Colonic mucosa (tissue), 4 donors: ENCODE results near the gene SLC17A8. TPM values are rescaled to one million over a fixed set of nuclear protein-coding genes. Genes with fewer than 3 reads are reported as not detected.
A peak's percentile ranks its signal among the peaks of the same experiment; 100 is the strongest.

Source experiments
- DNase-seq: peaks from one replicate; pipeline ENCODE4 v3.0.0-alpha.2; 2020
- H3K27ac ChIP-seq: fragments of 200-600 bp; one replicate; pipeline ENCODE4 v1.8.0; 2021
- H3K27me3 ChIP-seq: fragments of 200-600 bp; one replicate; pipeline ENCODE4 v1.8.0; 2021
- H3K36me3 ChIP-seq: fragments of 200-600 bp; one replicate; pipeline ENCODE4 v1.8.0; 2021
- H3K4me1 ChIP-seq: fragments of 200-600 bp; one replicate; pipeline ENCODE4 v1.8.0; 2021; ENCODE audit warnings: mild to moderate bottlenecking
- H3K4me3 ChIP-seq: fragments of 200-600 bp; one replicate; pipeline ENCODE4 v1.8.0; 2021
- H3K9ac ChIP-seq, 2 donors: one replicate each; pipeline ENCODE4 v1.7.0; 2013; ENCODE audit warnings: control low read depth in 2 of 2, low read depth in 2 of 2, low read length in 2 of 2
- H3K9me3 ChIP-seq: fragments of 200-600 bp; one replicate; pipeline ENCODE4 v1.8.0; 2021
- intact Hi-C: fragments of 100-400 bp; cut with DNase I; formaldehyde crosslinking; loops from one replicate; pipeline ENCODE4 v1.14.1; 2022
- total RNA-seq, 2 donors: library from RNA; stranded (reverse); fragmentation: NEBNext Ultra II Directional in 1 of 2; extraction: Animal tissue kit (Norgen Biotek cat#: 25700) in 1 of 2; gene quantifications; one replicate each; pipeline ENCODE4 v1.2.1, GENCODE V29; 2021
- TF ChIP-seq, protein P1 (sequence below): fragments of 200-600 bp; IDR thresholded peaks from one replicate; pipeline ENCODE4 v1.8.0; 2022; ENCODE audit warnings: antibody characterized with exemption, mild to moderate bottlenecking
- donor health status: healthy.
- donor health status: DM: no; HTN: no; CAD: no.
- donor health status: DM: no; HTN: no; CAD: no.

SLC17A8 gene
- total RNA-seq, 2 donors from 2014 or later, result 0.91 to 3.3 TPM

DNA sequence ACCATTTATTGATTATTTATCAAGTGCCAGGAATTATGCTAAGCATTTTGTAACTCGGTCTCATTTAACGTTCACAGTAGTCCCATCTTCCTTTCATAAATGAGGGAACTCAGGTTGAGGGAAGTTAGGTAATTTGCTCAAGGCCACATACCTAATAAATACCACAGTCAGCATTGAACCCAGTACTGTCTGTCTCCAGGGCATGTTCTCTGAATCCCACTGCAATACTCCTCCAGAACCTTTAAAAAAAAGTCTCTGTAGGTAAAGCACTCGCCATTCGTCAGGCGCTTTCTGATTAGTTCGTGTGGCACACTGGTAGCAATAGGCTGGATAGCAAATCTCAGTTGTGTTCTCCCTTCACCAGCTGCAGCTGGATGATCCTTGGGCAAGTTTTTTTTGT, 14.3 kb downstream of the SLC17A8 start:
- Histone ChIP-seq H3K4me3 (no peak overlapping the region), H3K27me3 (no peaks in the 10 kb centered on the region), H3K9me3 (no peaks in the 10 kb centered on the region), H3K36me3 (no peaks in the 10 kb centered on the region), H3K27ac (no peak overlapping the region), H3K4me1 (no peaks in the 10 kb centered on the region), H3K9ac (no peak overlapping the region)
- no peak for DNase-seq
- TF ChIP-seq, protein P1, sequence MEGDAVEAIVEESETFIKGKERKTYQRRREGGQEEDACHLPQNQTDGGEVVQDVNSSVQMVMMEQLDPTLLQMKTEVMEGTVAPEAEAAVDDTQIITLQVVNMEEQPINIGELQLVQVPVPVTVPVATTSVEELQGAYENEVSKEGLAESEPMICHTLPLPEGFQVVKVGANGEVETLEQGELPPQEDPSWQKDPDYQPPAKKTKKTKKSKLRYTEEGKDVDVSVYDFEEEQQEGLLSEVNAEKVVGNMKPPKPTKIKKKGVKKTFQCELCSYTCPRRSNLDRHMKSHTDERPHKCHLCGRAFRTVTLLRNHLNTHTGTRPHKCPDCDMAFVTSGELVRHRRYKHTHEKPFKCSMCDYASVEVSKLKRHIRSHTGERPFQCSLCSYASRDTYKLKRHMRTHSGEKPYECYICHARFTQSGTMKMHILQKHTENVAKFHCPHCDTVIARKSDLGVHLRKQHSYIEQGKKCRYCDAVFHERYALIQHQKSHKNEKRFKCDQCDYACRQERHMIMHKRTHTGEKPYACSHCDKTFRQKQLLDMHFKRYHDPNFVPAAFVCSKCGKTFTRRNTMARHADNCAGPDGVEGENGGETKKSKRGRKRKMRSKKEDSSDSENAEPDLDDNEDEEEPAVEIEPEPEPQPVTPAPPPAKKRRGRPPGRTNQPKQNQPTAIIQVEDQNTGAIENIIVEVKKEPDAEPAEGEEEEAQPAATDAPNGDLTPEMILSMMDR, result no peak
- intact Hi-C loops, result no loop called here

DNA sequence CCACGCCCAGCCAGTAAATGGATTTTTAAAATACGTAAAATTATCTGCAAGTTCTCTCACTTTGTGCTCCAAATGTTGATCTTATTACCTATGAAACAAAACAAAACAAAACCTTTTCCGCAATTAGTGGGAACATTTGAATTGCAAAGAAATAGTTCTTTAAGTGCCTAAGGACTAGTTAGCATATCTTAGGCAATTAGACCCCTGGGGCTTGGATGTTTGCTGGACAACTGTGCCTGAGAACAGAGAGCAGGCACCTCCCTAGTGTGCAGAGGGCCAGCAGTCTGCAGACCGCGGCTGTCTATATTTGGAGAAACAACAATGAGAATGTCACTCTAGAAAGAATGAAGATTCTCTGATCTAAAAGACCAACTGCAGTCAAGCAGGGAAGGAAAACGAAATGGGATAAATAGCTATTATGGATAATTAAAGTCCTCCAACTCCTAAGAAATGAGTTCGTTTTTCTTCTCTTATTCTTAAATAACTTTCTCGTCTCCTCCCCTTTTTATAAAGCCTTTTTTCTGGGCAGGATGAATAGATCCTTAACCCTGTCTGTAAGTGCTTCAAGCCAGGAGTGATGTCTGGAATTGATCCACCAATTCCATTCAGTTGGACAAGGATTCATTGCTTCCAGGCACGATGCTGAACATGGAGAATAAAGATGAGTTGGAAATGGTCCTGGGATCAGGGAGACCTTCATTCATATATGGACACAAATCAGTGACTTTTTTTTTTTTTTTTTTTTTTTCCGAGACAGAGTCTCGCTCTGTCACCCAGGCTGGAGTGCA, 16.2 kb downstream of the SLC17A8 start:
- H3K9ac ChIP-seq, result no peak overlapping the region
- no peaks in the 10 kb centered on the region for H3K36me3 ChIP-seq
- no peaks in the 10 kb centered on the region for H3K4me1 ChIP-seq
- no peaks in the 10 kb centered on the region for H3K9me3 ChIP-seq
- H3K4me3 ChIP-seq, result no peak overlapping the region
- H3K27ac ChIP-seq, result no peak overlapping the region
- intact Hi-C loops, result no loop called here
- H3K27me3 ChIP-seq, result no peaks in the 10 kb centered on the region
- no peak for DNase-seq
- TF ChIP-seq, protein P1, result no peak

GRCh38 chr12:100375038-100375735, 18.3 kb downstream of the SLC17A8 start:
- Histone ChIP-seq H3K36me3 (no peaks in the 10 kb centered on the region), H3K4me1 (no peaks in the 10 kb centered on the region), H3K9me3 (no peaks in the 10 kb centered on the region), H3K27ac (no peak overlapping the region), H3K9ac (no peak overlapping the region), H3K4me3 (no peak overlapping the region), H3K27me3 (no peaks in the 10 kb centered on the region)
- TF ChIP-seq, protein P1, result no peak
- peak; percentile 34 for DNase-seq
- intact Hi-C loops, result no loop called here

- Histone ChIP-seq H3K9ac (no peak overlapping the region), H3K36me3 (no peaks in the 10 kb centered on the region), H3K4me1 (no peaks in the 10 kb centered on the region), H3K9me3 (no peaks in the 10 kb centered on the region), H3K27me3 (no peaks in the 10 kb centered on the region), H3K4me3 (no peak overlapping the region), H3K27ac (no peak overlapping the region)
- DNase-seq, result no peak
- TF ChIP-seq, protein P1, result no peak
- intact Hi-C loops, result no loop called here
Measured at GRCh38 chr12:100376161-100376560, 19.3 kb downstream of the SLC17A8 start.

DNA sequence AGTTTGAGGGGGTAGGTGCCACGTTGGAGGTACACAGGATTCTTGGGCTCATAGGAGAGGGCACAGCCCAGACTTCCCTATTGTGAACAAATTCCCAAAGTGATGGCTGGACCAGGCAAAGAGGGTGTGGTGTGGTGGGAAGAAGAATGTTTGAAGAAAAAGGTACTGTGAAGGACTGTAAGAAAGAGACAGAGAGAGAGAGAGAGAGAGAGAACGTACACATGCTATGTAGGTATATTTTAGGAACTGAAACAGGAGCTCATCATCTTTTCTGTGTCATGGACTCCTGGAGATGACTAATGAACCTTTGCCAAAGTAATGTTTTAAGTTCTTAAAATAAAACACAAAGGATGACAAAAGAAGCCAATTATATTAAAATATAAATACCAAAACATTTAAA, 24.5 kb downstream of the SLC17A8 start:
- no peak overlapping the region for H3K27ac ChIP-seq
- TF ChIP-seq, protein P1, result no peak
- H3K27me3 ChIP-seq, result no peaks in the 10 kb centered on the region
- H3K4me3 ChIP-seq, result no peak overlapping the region
- no peaks in the 10 kb centered on the region for H3K4me1 ChIP-seq
- intact Hi-C loops, result loop anchor here (10.0 kb wide), 1 partner anchor 283 kb away; no protein-coding TSS in a partner anchor
- no peaks in the 10 kb centered on the region for H3K9me3 ChIP-seq
- no peak overlapping the region for H3K9ac ChIP-seq
- DNase-seq, result no peak
- no peaks in the 10 kb centered on the region for H3K36me3 ChIP-seq
